Endodermal cell (in vitro differentiated cells): Measurements from ENCODE around the gene MBNL2. TPM values are rescaled to one million over a fixed set of nuclear protein-coding genes. Genes with fewer than 3 reads are reported as not detected.

ENCODE experiments used
- DNase-seq: peaks from one replicate; pipeline ENCODE4 v3.0.0-alpha.2; 2017
- H3K27ac ChIP-seq: 2 replicates; pipeline ENCODE4 v1.5.1; 2013; ENCODE audit warnings: mild to moderate bottlenecking, low read depth, low read length, moderate library complexity
- H3K27me3 ChIP-seq: 2 replicates; pipeline ENCODE4 v1.6.1; 2013; ENCODE audit warnings: mild to moderate bottlenecking, low read length, moderate library complexity; ENCODE audit not compliant: insufficient read depth, control insufficient read depth, poor library complexity, severe bottlenecking
- H3K36me3 ChIP-seq: 2 replicates; pipeline ENCODE4 v1.7.0; 2013; ENCODE audit warnings: mild to moderate bottlenecking, low read length, moderate library complexity; ENCODE audit not compliant: control insufficient read depth, insufficient read depth
- H3K4me1 ChIP-seq: one replicate; pipeline ENCODE4 v1.7.0; 2013; ENCODE audit warnings: low read length; ENCODE audit not compliant: control insufficient read depth, insufficient read depth
- H3K4me3 ChIP-seq: 2 replicates; pipeline ENCODE4 v1.5.1; 2013; ENCODE audit warnings: mild to moderate bottlenecking, low read length, moderate library complexity
- H3K9ac ChIP-seq: 2 replicates; pipeline ENCODE4 v1.6.1; 2013; ENCODE audit warnings: mild to moderate bottlenecking, low read length, moderate library complexity; ENCODE audit not compliant: poor library complexity, severe bottlenecking; ENCODE audit errors: extremely low read depth
- H3K9me3 ChIP-seq: 2 replicates; pipeline ENCODE4 v1.6.1; 2013; ENCODE audit warnings: mild to moderate bottlenecking, low read length, moderate library complexity; ENCODE audit not compliant: control insufficient read depth
- H3K27ac Mint-ChIP-seq: 2 replicates; pipeline ENCODE4 v1.8.0; 2020; ENCODE audit warnings: mixed read lengths
- H3K27me3 Mint-ChIP-seq: 2 replicates; pipeline ENCODE4 v1.8.0; 2021; ENCODE audit warnings: mild to moderate bottlenecking, mixed read lengths; ENCODE audit not compliant: insufficient read depth
- H3K36me3 Mint-ChIP-seq: 2 replicates; pipeline ENCODE4 v1.8.0; 2020; ENCODE audit warnings: low read depth, mixed read lengths
- H3K4me1 Mint-ChIP-seq: 2 replicates; pipeline ENCODE4 v1.8.0; 2020; ENCODE audit warnings: mixed read lengths
- H3K4me3 Mint-ChIP-seq: 2 replicates; pipeline ENCODE4 v1.8.0; 2020; ENCODE audit warnings: mild to moderate bottlenecking, moderate library complexity, mixed read lengths
- H3K9me3 Mint-ChIP-seq: 2 replicates; pipeline ENCODE4 v1.8.0; 2020; ENCODE audit warnings: mild to moderate bottlenecking, mixed read lengths
- CTCF ChIP-seq: fragments of 200-600 bp; sonication (generic); conservative IDR thresholded peaks from 2 replicates; pipeline ENCODE4 v1.5.0; 2021; ENCODE audit warnings: antibody characterized with exemption, mild to moderate bottlenecking
- WGBS, 2 experiments: methylation state at CpG; one replicate each; pipeline versions ENCODE4 v1.1.5 to v1.1.7; 2013; ENCODE audit warnings: missing lambda C conversion rate in 2 of 2, mixed read lengths in 1 of 2; ENCODE audit not compliant: insufficient coverage in 1 of 2, insufficient read length in 1 of 2; 5-methylcytosine and 5-hydroxymethylcytosine counted together
- total RNA-seq, 2 donors: library from RNA; stranded (reverse); fragmentation: NEBNext Ultra II Directional in 1 of 2; extraction: Animal tissue kit (Norgen Biotek cat#: 25700) in 1 of 2; gene quantifications; 2 replicates in 1 of 2; 3 replicates in 1 of 2; pipeline ENCODE4 v1.2.1, GENCODE V29; 2021

The MBNL2 gene
- total RNA-seq, 2 donors from 2014 or later = 1.7 to 3.3 TPM

GRCh38 chr13:97258801-97259200 lies 36.7 kb downstream of the MBNL2 start:
- Histone ChIP-seq H3K9ac (no peak overlapping the region), H3K27me3 (peaks cover 5% of the 10 kb centered on the region), H3K27ac (no peak overlapping the region), H3K4me1 (no peaks in the 10 kb centered on the region), H3K4me3 (no peak overlapping the region), H3K36me3 (no peaks in the 10 kb centered on the region), H3K9me3 (no peaks in the 10 kb centered on the region)
- 81 to 86% methylated on average over 1 of the region's 2 CpGs for WGBS, 2 experiments
- no peaks in the 10 kb centered on the region for H3K9me3 Mint-ChIP-seq
- no peak for DNase-seq
- no peak for TF ChIP-seq CTCF
- H3K36me3 Mint-ChIP-seq = no peaks in the 10 kb centered on the region
- H3K4me1 Mint-ChIP-seq = peaks cover 6% of the 10 kb centered on the region
- H3K27me3 Mint-ChIP-seq = peaks cover 45% of the 10 kb centered on the region
- H3K27ac Mint-ChIP-seq = no peak overlapping the region
- no peak overlapping the region for H3K4me3 Mint-ChIP-seq

GRCh38 chr13:97259410-97259797 lies 37.3 kb downstream of the MBNL2 start:
- H3K27me3 Mint-ChIP-seq = peaks cover 44% of the 10 kb centered on the region
- Histone ChIP-seq H3K4me1 (no peaks in the 10 kb centered on the region), H3K27me3 (peaks cover 5% of the 10 kb centered on the region), H3K27ac (no peak overlapping the region), H3K9me3 (no peaks in the 10 kb centered on the region), H3K9ac (no peak overlapping the region), H3K4me3 (no peak overlapping the region), H3K36me3 (no peaks in the 10 kb centered on the region)
- 93 to 96% methylated on average over 4 to 6 of the region's 6 CpGs for WGBS, 2 experiments
- no peak for DNase-seq
- H3K4me1 Mint-ChIP-seq = peaks cover 6% of the 10 kb centered on the region
- H3K27ac Mint-ChIP-seq = no peak overlapping the region
- no peak for TF ChIP-seq CTCF
- H3K9me3 Mint-ChIP-seq = no peaks in the 10 kb centered on the region
- H3K36me3 Mint-ChIP-seq = no peaks in the 10 kb centered on the region
- H3K4me3 Mint-ChIP-seq = no peak overlapping the region

GRCh38 chr13:97259798-97260714 lies 37.9 kb downstream of the MBNL2 start:
- WGBS, 2 experiments = 92 to 93% methylated on average over 10 to 12 of the region's 12 CpGs
- H3K27ac ChIP-seq = peak overlapping the region; percentile 33
- H3K4me3 ChIP-seq = no peak overlapping the region
- Mint-ChIP-seq H3K27ac (no peak overlapping the region), H3K9me3 (no peaks in the 10 kb centered on the region), H3K4me1 (peaks cover 6% of the 10 kb centered on the region), H3K27me3 (peaks cover 41% of the 10 kb centered on the region), H3K36me3 (no peaks in the 10 kb centered on the region), H3K4me3 (no peak overlapping the region)
- peaks cover 5% of the 10 kb centered on the region for H3K27me3 ChIP-seq
- no peaks in the 10 kb centered on the region for H3K9me3 ChIP-seq
- no peak for DNase-seq
- H3K4me1 ChIP-seq = no peaks in the 10 kb centered on the region
- H3K36me3 ChIP-seq = no peaks in the 10 kb centered on the region
- H3K9ac ChIP-seq = no peak overlapping the region
- TF ChIP-seq CTCF = no peak
